Hematopoietic multipotent progenitor cell treated with erythropoietin and hydrocortisone succinate and interleukin-3 and kit ligand, for 8 days (in vitro differentiated cells): ENCODE data around the gene RFX7.

Source experiments
- DNase-seq: peaks from one replicate; pipeline ENCODE4 v3.0.0-alpha.2; 2015

The RFX7 gene

GRCh38 chr15:56244038-56244810, 545 bp upstream of the RFX7 start:
- peak; percentile 69 for DNase-seq

- DNase-seq: peak; percentile 42
These were observed 1.0 kb downstream of the RFX7 start for GRCh38 chr15:56242576-56243162.

- peak; percentile 63 for DNase-seq
These were observed 2.1 kb downstream of the RFX7 start for GRCh38 chr15:56241374-56242105.

- DNase-seq: no peak
These were observed 3.3 kb downstream of the RFX7 start for GRCh38 chr15:56240390-56240789.

- no peak for DNase-seq
These were observed 7.5 kb downstream of the RFX7 start for GRCh38 chr15:56236197-56236596.

- no peak for DNase-seq
These were observed 8.9 kb downstream of the RFX7 start for GRCh38 chr15:56234804-56235203.

- DNase-seq: no peak
These were observed 10.1 kb downstream of the RFX7 start for GRCh38 chr15:56233549-56233948.

- DNase-seq: no peak
These were observed 11.6 kb downstream of the RFX7 start for GRCh38 chr15:56232058-56232457.

GRCh38 chr15:56228854-56229253, 14.8 kb downstream of the RFX7 start:
- no peak for DNase-seq

GRCh38 chr15:56228352-56228751, 15.3 kb downstream of the RFX7 start:
- DNase-seq: no peak

- no peak for DNase-seq
These were observed 15.9 kb downstream of the RFX7 start for GRCh38 chr15:56227780-56228179.

- DNase-seq: no peak
These were observed 16.4 kb downstream of the RFX7 start for GRCh38 chr15:56227306-56227705.

- DNase-seq: no peak
These were observed 18.2 kb downstream of the RFX7 start for GRCh38 chr15:56225520-56225919.

GRCh38 chr15:56222302-56222701, 21.4 kb downstream of the RFX7 start:
- DNase-seq: no peak

GRCh38 chr15:56217341-56217740, 26.3 kb downstream of the RFX7 start:
- no peak for DNase-seq

- DNase-seq: no peak
These were observed 27.9 kb downstream of the RFX7 start for GRCh38 chr15:56215769-56216168.

GRCh38 chr15:56211960-56212550, 31.6 kb downstream of the RFX7 start:
- DNase-seq: no peak

GRCh38 chr15:56211064-56211463, 32.6 kb downstream of the RFX7 start:
- no peak for DNase-seq

- DNase-seq: no peak
These were observed 35.0 kb downstream of the RFX7 start for GRCh38 chr15:56208641-56209155.

GRCh38 chr15:56208185-56208584, 35.5 kb downstream of the RFX7 start:
- DNase-seq: no peak

- DNase-seq: no peak
These were observed 36.0 kb downstream of the RFX7 start for GRCh38 chr15:56207711-56208110.

GRCh38 chr15:56207092-56207491, 36.6 kb downstream of the RFX7 start:
- no peak for DNase-seq
